Measurements from ENCODE around the gene GRB2.
A peak's percentile ranks its signal among the peaks of the same experiment; 100 is the strongest.

GRB2 gene

GRCh38 chr17:75412455-75413317, 7.2 kb upstream of the GRB2 start:
- DNase-seq (ENCODE audit: low read depth): peak; percentile 57

GRCh38 chr17:75411328-75412067, 6.0 kb upstream of the GRB2 start:
- DNase-seq (ENCODE audit: low read depth): no peak

DNA sequence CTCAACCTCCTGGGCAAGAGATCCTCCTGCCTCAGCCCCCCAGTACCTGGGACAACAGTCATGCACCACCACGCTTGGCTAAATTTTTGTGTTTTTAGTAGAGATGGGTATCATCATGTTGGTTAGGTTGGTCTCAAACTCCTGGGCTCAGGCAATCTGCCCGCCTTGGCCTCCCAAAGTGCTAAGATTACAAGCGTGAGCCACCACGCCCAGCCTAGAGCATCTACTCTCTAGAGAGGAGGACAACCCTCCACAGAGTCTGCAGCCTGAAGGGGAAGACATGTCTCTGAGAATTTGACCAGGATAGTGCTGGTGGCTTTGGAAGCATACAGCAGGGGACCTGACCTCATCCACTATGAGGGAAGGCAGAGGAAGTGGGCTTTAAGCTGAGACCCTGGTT, 4.7 kb upstream of the GRB2 start:
- no peak for DNase-seq (ENCODE audit: low read depth)

DNA sequence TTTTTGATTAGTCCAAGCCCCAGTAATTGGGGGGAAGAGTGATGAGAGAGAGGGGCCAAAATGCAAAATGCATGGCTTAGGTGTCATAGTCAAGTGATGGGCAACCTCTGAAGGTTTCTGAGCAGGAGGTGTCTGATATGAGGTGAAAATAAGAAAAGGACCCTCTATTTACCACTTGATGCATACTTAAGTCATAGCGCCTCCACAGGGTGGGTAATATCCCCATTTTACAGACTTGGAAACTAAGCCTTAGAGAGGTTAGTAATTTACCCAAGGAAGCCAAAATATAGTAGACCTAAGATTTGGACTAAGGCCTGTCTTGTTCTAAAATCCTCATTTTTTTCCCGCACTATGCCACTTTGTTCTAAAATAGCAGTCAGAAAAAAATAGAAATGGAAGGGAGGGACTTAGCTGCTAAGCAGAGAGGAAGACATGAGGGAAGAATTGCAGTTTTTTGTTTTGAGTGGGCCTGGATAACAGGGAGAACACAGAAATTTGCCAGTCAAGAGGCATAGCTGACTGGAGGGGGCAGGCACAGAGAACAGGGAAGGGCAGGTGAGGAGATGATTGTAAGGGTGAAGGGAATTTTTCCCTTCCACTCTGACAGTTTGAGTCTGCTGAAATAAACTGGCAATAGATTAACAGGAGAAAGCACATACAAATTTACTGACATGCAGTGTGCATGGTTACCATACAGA, 2.3 kb upstream of the GRB2 start:
- no peak for DNase-seq (ENCODE audit: low read depth)

GRCh38 chr17:75406222-75406615, 741 bp upstream of the GRB2 start:
- no peak for DNase-seq (ENCODE audit: low read depth)

- no peak for DNase-seq (ENCODE audit: low read depth)
These were observed 630 bp downstream of the GRB2 start for GRCh38 chr17:75404731-75405364.

DNA sequence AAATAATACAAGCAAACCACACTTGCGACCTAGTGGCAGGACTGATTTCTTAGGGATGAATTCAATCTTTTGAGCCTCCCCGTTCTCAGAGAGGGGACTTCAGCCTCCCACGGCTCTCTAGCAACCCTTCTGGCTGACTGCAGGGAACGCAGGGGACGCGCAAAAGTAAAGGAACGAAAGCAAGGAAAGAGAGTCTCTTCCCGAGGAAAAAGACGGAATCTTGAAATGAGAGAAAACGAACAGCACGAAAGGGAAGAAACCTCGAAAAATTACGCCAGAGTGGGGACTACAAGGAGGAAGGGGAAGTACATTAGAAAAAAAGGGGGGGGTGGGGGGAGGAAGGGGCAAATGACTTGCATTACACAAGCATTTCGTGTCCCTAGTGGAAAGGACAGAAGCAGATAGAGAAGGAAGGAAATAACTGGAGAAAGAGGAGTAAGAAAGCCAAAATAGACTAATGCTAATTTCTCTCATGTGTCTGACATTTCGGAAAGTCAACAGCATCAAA, 1.2 kb downstream of the GRB2 start:
- DNase-seq (ENCODE audit: low read depth): peak; percentile 66

GRCh38 chr17:75403131-75403530, 2.3 kb downstream of the GRB2 start:
- DNase-seq (ENCODE audit: low read depth): no peak

DNA sequence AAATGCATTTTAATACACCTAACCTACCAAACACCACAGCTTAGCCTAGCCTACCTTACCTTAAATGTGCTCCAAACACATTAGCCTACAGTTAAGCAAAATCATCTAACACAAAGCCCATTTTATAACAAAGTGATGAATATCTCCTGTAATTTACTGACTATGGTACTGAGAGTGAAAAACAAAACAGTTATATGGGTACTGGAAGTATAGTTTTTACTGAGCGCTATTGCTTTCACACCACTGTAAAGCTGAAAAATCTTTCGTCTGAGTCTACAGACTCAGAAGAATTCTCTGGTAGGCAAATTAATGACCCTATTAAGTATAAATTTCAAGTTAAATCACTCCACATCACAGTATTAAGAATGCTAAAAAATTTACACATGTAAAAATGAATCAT, 3.5 kb downstream of the GRB2 start:
- no peak for DNase-seq (ENCODE audit: low read depth)

DNA sequence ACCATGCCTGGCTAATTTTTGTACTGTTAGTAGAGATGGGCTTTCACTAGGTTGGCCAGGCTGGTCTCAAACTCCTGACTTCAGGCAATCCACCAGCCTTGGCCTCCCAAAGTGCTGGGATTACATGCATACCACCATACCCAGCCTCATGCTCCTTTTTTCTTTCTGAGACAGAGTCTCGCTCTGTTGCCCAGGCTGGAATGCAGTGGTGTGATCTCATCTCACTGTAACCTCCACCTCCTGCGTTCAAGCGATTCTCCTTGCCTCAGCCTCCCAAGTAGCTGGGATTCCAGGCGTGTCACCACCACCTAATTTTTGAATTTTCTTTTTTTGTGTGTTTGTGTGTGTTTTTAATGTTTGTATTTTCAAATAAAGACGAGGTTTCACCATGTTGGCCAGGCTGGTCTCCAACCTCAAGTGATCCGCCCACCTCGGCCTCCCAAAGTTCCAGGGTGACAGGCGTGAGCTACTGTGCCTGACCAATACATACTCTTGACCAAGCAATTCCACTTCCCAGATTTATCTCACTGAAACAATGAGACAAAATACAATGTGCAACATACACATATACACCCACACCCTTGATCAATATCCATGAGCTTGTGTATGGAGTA, 5.0 kb downstream of the GRB2 start:
- DNase-seq (ENCODE audit: low read depth): no peak

- DNase-seq (ENCODE audit: low read depth): no peak
These were observed 7.2 kb downstream of the GRB2 start for GRCh38 chr17:75398279-75398678.

DNA sequence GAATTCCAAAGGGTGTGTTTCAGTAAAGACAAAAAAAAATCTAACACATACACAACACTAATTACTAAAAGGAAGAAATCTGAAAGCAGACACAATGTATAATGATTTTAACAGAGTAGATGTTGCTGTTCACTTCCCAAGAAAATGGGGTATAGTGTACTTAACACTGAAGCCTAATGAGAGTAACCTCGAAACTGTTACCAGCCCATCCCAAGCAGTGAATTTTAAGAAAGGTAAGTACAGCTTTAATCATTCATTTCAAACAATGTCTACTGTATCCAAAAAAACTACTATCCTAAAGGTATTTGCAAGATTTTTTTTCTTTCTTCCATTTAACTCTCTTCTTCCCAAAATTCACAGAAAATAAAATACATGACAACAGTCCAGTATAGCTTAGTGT, 8.3 kb downstream of the GRB2 start:
- no peak for DNase-seq (ENCODE audit: low read depth)

DNA sequence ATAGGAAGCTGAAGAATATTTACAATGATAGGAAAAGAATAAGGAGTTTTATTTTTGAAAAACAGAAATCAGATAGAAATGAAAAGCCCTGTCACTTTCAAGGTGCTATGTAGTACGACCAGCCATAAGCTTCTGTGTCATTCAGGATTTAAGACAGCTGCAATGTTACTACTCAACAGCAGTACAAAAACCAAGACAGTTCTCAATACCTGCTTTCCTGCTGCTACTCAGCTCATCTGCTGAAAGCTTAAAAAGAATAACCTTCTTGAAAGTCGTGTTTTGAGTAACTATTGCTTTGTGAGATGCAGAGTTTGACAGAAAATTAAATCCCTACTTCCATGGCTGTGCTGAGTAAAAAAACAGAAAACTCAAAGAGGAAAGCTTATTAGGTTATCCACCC, 8.7 kb downstream of the GRB2 start:
- no peak for DNase-seq (ENCODE audit: low read depth)

GRCh38 chr17:75396025-75396424, 9.5 kb downstream of the GRB2 start:
- DNase-seq (ENCODE audit: low read depth): no peak

GRCh38 chr17:75394332-75394918, 11.1 kb downstream of the GRB2 start:
- DNase-seq (ENCODE audit: low read depth): no peak

DNA sequence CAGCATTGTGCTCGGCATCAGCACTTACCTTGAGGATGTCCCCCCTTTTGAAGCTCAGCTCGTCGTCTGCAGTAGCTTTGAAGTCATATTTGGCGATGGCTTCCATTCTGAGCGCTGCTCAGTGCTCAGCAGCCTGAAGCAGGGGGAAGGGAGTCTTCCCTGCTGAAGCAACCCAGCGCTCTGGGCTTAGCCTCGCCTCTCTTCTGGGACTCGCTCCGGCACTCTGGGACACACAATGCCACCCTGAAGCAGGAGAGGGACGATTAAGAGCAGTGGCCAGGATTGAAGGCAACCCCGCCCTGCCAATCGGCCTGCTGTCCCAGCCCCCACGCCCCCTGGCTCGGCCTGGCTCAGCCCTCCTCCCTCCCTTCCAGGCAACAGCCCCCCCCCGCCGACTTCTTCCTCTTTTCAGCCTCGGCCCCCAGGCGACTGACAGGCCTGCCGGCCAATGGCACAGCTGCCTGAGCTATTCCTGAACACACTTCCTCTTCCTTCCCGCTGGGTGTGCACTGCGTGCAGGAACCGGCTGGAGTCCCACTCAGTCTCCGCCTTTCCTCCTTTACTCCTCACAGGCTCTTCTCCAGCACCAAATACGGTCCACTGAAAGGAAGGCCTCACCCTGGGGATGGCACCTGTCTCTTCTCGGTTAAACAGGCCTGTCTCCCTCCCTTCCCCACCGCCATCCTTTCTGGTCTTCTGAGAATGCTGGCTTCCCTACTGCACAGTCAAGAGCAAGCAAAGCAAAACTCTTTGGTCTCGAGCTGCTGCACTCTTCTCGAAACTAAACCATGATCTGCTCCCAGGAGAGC, 11.8 kb downstream of the GRB2 start:
- peak; percentile 95 for DNase-seq (ENCODE audit: low read depth)

DNA sequence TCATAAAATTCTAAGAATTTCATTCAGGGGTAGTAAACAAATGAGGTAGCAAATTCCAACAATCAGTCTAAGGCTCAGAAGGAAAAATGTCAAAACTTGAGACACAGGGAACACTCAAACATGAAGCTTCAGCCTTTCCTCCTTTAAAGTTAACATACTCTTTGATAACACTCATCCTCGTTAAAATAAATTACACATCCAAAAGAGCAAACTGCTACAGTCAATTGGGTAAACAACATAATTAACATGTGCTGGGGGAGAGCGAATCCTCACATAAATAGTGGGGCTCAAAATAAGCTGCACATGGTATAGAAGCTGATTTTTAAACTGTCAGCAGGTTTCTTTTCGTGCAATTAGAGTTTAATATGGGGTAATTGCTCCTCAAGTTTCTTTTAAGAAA, 12.9 kb downstream of the GRB2 start:
- DNase-seq (ENCODE audit: low read depth): no peak

GRCh38 chr17:75390982-75391381, 14.5 kb downstream of the GRB2 start:
- DNase-seq (ENCODE audit: low read depth): no peak

- DNase-seq (ENCODE audit: low read depth): no peak
These were observed 16.9 kb downstream of the GRB2 start for GRCh38 chr17:75388476-75389030.

GRCh38 chr17:75387771-75388170, 17.7 kb downstream of the GRB2 start:
- no peak for DNase-seq (ENCODE audit: low read depth)
